Tibial nerve (tissue), 4 donors: ENCODE measurements around the gene APOBEC3F. TPM values are rescaled to one million over a fixed set of nuclear protein-coding genes. Genes with fewer than 3 reads are reported as not detected.

Source experiments
- DNase-seq, 2 donors: peaks; one replicate each; pipeline ENCODE4 v3.0.0-alpha.2; 2019; ENCODE audit warnings: low spot score in 2 of 2
- H3K27ac ChIP-seq, 4 donors: fragments of 200-600 bp; sonication (generic) in 3 of 4; one replicate each; pipeline ENCODE4 v1.5.1; 2017 to 2019; ENCODE audit warnings: mild to moderate bottlenecking in 1 of 4
- H3K27me3 ChIP-seq, 2 donors: fragments of 200-600 bp; sonication (generic) in 1 of 2; one replicate each; pipeline versions ENCODE4 v1.5.1 to v1.6.0; 2017 to 2019
- H3K36me3 ChIP-seq, 3 donors: fragments of 200-600 bp; sonication (generic); one replicate each; pipeline ENCODE4 v1.5.1; 2018 to 2019
- H3K4me1 ChIP-seq, 4 donors: fragments of 200-600 bp; sonication (generic) in 3 of 4; one replicate each; pipeline ENCODE4 v1.5.1; 2017 to 2019
- H3K4me3 ChIP-seq, 4 donors: fragments of 200-600 bp; sonication (generic) in 3 of 4; one replicate each; pipeline ENCODE4 v1.5.1; 2017 to 2019; ENCODE audit warnings: mild to moderate bottlenecking in 1 of 4, moderate library complexity in 1 of 4
- H3K9me3 ChIP-seq, 4 donors: fragments of 200-600 bp; sonication (generic) in 3 of 4; one replicate each; pipeline ENCODE4 v1.5.1; 2017 to 2019
- CTCF ChIP-seq, 5 experiments: fragments of 200-600 bp in 3 of 5; fragments of 450-650 bp in 2 of 5; sonication (generic) in 3 of 5; IDR thresholded peaks; one replicate each; pipeline ENCODE4 v1.5.1; 2016 to 2019; ENCODE audit warnings: antibody characterized with exemption in 5 of 5, mild to moderate bottlenecking in 3 of 5, moderate library complexity in 2 of 5
- EP300 ChIP-seq, 2 donors: sonication (generic); formaldehyde crosslinking; IDR thresholded peaks; one replicate each; pipeline ENCODE4 v1.6.1; 2017; ENCODE audit warnings: antibody characterized with exemption in 2 of 2, mild to moderate bottlenecking in 1 of 2
- POLR2A ChIP-seq, 2 donors: fragments of 450-650 bp; IDR thresholded peaks; one replicate each; pipeline ENCODE4 v1.6.1; 2017; ENCODE audit warnings: antibody characterized with exemption in 2 of 2, mild to moderate bottlenecking in 2 of 2, moderate library complexity in 2 of 2
- WGBS, 2 donors: methylation state at CpG; one replicate each; pipeline ENCODE4 v1.1.5; 2018; 5-methylcytosine and 5-hydroxymethylcytosine counted together
- total RNA-seq, 4 donors: library from RNA; depleted of rRNA; stranded (reverse); fragments of >200 nt; gene quantifications; one replicate each; pipeline ENCODE4 v1.1.0, GENCODE V29; 2016

Gene APOBEC3F
- total RNA-seq, 4 donors from 2014 or later, result 3.5 to 7.8 (median 5.2) TPM

- H3K27ac ChIP-seq, result peak overlapping the region in 1 of 4 donors; percentile 66
- H3K27me3 ChIP-seq, result no peaks in the 10 kb centered on the region
- WGBS, 2 donors, result 85 to 93% methylated on average over 2 to 3 of the region's 3 CpGs
- peaks cover 0 to 35% (median 21%) of the 10 kb centered on the region in 4 donors for H3K4me1 ChIP-seq
- H3K9me3 ChIP-seq, result no peaks in the 10 kb centered on the region
- H3K36me3 ChIP-seq, result no peaks in the 10 kb centered on the region
- TF ChIP-seq POLR2A (IDR thresholded peaks at IDR 0.05) (no peak), CTCF (IDR thresholded peaks at IDR 0.05) (no peak), EP300 (IDR thresholded peaks at IDR 0.05) (no peak)
- no peak for DNase-seq
- H3K4me3 ChIP-seq, result no peak overlapping the region
These were observed 55.3 kb downstream of the APOBEC3F start for GRCh38 chr22:39095971-39096370.

- Histone ChIP-seq H3K9me3 (no peaks in the 10 kb centered on the region), H3K27me3 (no peaks in the 10 kb centered on the region), H3K4me1 (peaks cover 0 to 35% (median 21%) of the 10 kb centered on the region in 4 donors), H3K4me3 (no peak within 1 kb of the TSS), H3K27ac (peak within 1 kb of the TSS in 3 of 4 donors; percentile 62 to 86 (median 66)), H3K36me3 (no peaks in the 10 kb centered on the region)
- DNase-seq, result peak in 1 of 2 donors; percentile 25
- TF ChIP-seq EP300 (IDR thresholded peaks at IDR 0.05) (no peak), CTCF (IDR thresholded peaks at IDR 0.05) (no peak), POLR2A (IDR thresholded peaks at IDR 0.05) (no peak)
- WGBS, 2 donors, result 51 to 68% methylated on average over 9 of the region's 9 CpGs
These were observed 56.7 kb downstream of the APOBEC3F start, which contains the start of gene APOBEC3H for GRCh38 chr22:39097098-39098020. APOBEC3H (plus strand) TSS chr22:39097244; CDS start chr22:39100279, 3,035 bp downstream.

- DNase-seq, result no peak
- H3K36me3 ChIP-seq, result no peaks in the 10 kb centered on the region
- WGBS, 2 donors, result 71% methylated on average over 6 of the region's 6 CpGs
- H3K27me3 ChIP-seq, result no peaks in the 10 kb centered on the region
- no peak overlapping the region for H3K4me3 ChIP-seq
- H3K4me1 ChIP-seq, result peaks cover 0 to 35% (median 21%) of the 10 kb centered on the region in 4 donors
- peak overlapping the region in 3 of 4 donors; percentile 62 to 86 (median 66) for H3K27ac ChIP-seq
- no peaks in the 10 kb centered on the region for H3K9me3 ChIP-seq
- TF ChIP-seq EP300 (IDR thresholded peaks at IDR 0.05) (no peak), POLR2A (IDR thresholded peaks at IDR 0.05) (no peak), CTCF (IDR thresholded peaks at IDR 0.05) (no peak)
These were observed 57.4 kb downstream of the APOBEC3F start for GRCh38 chr22:39098026-39098425.

- no peaks in the 10 kb centered on the region for H3K27me3 ChIP-seq
- no peaks in the 10 kb centered on the region for H3K36me3 ChIP-seq
- no peak overlapping the region for H3K4me3 ChIP-seq
- H3K27ac ChIP-seq, result peak overlapping the region in 1 of 4 donors; percentile 62
- TF ChIP-seq POLR2A (IDR thresholded peaks at IDR 0.05) (no peak), EP300 (IDR thresholded peaks at IDR 0.05) (no peak), CTCF (IDR thresholded peaks at IDR 0.05) (no peak)
- DNase-seq, result no peak
- H3K9me3 ChIP-seq, result no peaks in the 10 kb centered on the region
- WGBS, 2 donors, result 81 to 86% methylated on average over 8 of the region's 8 CpGs
- peaks cover 0 to 35% (median 21%) of the 10 kb centered on the region in 4 donors for H3K4me1 ChIP-seq
These were observed 57.9 kb downstream of the APOBEC3F start for GRCh38 chr22:39098576-39098975.

GRCh38 chr22:39101226-39101625, 60.6 kb downstream of the APOBEC3F start:
- H3K36me3 ChIP-seq, result no peaks in the 10 kb centered on the region
- H3K4me1 ChIP-seq, result peaks cover 0 to 33% (median 21%) of the 10 kb centered on the region in 4 donors
- DNase-seq, result no peak
- H3K27ac ChIP-seq, result no peak overlapping the region
- TF ChIP-seq EP300 (IDR thresholded peaks at IDR 0.05) (no peak), POLR2A (IDR thresholded peaks at IDR 0.05) (no peak), CTCF (IDR thresholded peaks at IDR 0.05) (no peak)
- no peaks in the 10 kb centered on the region for H3K9me3 ChIP-seq
- WGBS, 2 donors, result 74 to 76% methylated on average over 10 to 13 of the region's 13 CpGs
- no peak overlapping the region for H3K4me3 ChIP-seq
- no peaks in the 10 kb centered on the region for H3K27me3 ChIP-seq
